ENCODE data around the gene C2orf81. TPM values are rescaled to one million over a fixed set of nuclear protein-coding genes. Genes with fewer than 3 reads are reported as not detected.

C2orf81 gene
- total RNA-seq: 1 to 10 TPM in 1 of 4 donors, under 1 TPM in 1, not detected in 2; 0.88 to 1.4 TPM

DNA sequence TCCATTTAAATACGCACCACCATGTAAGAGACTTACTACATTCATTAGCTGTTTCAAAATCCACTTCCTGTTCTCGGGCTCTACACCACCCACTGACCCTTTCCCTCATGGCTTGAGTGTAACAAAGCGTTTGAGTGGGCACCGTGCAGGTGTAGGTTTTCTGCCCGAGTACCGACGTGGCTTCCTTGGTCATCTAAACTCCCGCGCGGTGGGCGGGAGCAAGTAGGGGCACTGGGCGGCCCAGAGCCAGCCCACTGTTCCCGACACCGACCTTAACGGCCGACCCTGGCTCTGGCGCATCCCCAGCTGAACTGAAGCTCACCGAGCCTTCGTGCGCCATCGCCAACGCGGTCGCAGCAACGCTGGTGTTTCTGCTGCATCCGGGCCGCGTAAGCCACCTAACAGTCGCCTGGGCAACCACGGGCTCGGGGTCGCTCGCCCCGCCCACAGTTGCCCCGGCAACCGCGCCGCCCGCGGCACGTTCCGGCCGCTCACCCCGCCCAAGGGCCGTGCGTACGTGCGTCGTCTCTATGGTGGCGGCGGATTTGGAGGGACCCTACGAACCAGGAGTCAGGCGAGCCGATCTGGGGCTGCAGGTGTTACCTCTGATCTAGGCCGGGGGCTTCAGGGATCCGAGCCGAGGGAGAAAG is at the start of gene C2orf81, which contains the start of gene WDR54:
C2orf81 (minus strand) TSS at position 399 of the 650 bp plus-strand sequence; CDS start at position 340, 59 bp downstream.
WDR54 (plus strand) TSS at position 510 of the 650 bp plus-strand sequence. CDS start 424 bp downstream, outside the sequence.
- no peak for TF ChIP-seq CTCF (IDR thresholded peaks at IDR 0.05; ENCODE audit: low read depth)

- TF ChIP-seq CTCF (IDR thresholded peaks at IDR 0.05; ENCODE audit: low read depth): no peak
These were observed 43.0 kb upstream of the C2orf81 start for GRCh38 chr2:74464406-74464805.

GRCh38 chr2:74462786-74463105 is 41.3 kb upstream of the C2orf81 start:
- no peak for TF ChIP-seq CTCF (IDR thresholded peaks at IDR 0.05; ENCODE audit: low read depth)

DNA sequence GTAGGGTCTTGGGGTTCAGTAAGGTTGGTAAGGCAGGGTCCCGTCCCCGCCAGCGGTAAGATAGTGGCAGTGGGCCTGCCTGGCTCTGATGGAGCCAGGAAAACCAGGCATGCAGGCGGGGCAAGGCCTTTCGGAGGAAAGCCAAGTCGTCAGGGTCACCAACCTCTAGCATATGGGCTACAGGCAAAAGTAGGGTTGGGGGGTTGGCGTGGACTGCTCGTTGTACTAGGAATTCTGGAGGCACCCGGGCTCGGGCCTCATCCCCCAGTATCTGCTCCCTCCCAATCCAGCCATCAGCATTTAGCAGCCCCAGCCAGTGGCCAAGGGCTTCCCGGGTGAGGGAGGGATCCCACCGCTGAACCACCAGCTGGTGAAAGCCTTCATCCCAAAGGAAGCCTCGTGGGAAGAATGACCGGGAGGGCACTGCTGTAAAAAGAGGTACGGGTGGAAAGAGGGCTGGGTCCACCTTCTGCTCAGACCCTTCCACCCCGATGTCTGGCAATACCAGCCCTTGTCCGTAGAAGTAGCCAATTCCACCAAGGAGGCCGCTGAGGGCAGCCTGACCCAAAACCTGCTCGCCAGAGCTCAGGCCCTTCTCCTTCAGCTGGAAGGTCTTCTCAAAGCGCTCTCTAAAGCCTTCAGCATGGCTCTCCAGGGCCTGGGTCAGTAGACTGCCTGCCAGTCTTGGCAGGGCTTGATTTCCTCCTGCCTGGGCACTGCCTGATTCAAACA is 40.8 kb upstream of the C2orf81 start:
- TF ChIP-seq CTCF (IDR thresholded peaks at IDR 0.05; ENCODE audit: low read depth): no peak

DNA sequence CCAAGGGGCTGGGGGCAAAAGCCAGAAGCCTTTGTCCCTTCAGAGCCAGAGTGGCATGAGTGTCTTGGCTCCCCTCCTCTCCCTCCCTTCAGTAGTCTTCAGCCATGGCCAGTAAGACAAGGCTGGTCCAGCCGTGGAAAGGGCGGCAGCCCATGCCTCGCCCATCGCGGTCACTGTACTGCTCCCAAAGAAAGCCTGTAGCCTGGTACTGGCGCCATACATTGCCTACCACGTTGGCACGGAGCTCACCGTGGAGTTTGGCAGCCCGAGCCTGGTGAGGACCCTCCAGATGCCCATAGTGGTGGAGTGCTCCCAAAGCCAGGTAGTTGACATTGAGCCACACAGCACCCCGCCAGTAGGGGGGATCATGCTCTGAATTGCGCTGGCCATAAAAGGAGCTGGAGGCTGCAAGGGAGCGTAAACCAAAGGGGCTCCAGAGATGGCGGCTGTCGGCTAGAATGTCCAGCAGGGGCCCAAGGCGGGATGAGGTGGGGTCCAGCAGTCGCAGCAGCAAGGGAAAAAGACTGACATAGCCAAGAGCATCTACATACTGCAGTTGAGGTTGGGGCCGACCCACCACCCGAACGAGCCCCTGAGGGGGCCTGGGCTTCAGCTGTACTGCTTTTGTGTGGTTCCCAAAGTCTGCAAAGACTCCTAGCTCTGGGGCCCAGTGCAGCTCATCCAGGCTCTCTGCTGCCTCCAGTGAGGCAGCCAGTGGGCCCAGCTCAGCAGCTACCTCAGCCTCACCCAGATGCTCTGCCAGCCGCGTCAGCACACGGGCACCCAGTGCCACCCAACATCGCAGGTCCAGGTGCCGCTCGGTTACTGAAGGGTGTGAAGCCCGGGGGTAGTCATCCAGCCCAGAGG is 40.0 kb upstream of the C2orf81 start:
- no peak for TF ChIP-seq CTCF (IDR thresholded peaks at IDR 0.05; ENCODE audit: low read depth)

DNA sequence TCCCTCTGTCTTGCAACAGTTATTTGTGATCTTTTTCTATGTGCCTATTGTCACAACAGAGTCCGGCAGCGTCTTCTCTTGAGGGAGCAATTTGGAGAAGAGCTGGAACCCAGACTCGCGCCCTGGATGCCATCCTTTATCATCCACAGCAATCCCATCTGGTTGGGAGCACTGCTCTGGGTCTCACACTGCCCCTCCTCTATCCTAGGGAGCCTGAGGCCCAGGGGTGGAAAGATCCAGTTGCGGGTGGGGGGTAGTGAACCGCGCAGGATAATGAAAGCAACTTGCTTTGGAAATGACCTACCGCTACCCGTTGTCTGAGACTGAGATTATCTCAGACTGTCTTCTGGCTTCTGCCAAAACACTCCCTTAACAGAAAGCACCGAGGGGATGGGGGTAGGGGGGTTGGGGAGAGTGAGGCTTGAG is 37.5 kb upstream of the C2orf81 start:
- TF ChIP-seq CTCF (IDR thresholded peaks at IDR 0.05; ENCODE audit: low read depth): no peak
